Fibroblast of mammary gland (primary cell): ENCODE data around the gene RAB30.
"Not testable (repeated sequence)": the region's sequence is repeated elsewhere in the genome, so short reads cannot be mapped to it uniquely, and the experiment has no call there.

Experiments used
- DNase-seq: peaks from one replicate; pipeline ENCODE4 v3.0.0-alpha.2; 2010; ENCODE audit warnings: low read depth
- H3K4me3 ChIP-seq: 2 replicates; pipeline ENCODE4 v1.5.1; 2011; ENCODE audit warnings: low read depth, mild to moderate bottlenecking, low read length, moderate library complexity; ENCODE audit not compliant: control insufficient read depth
- TF ChIP-seq, protein P1 (sequence below): conservative IDR thresholded peaks from 2 replicates; pipeline ENCODE4 v1.5.1; 2011; ENCODE audit warnings: low read depth, low read length, inconsistent platforms; ENCODE audit not compliant: control insufficient read depth, insufficient read depth

Gene RAB30

DNA sequence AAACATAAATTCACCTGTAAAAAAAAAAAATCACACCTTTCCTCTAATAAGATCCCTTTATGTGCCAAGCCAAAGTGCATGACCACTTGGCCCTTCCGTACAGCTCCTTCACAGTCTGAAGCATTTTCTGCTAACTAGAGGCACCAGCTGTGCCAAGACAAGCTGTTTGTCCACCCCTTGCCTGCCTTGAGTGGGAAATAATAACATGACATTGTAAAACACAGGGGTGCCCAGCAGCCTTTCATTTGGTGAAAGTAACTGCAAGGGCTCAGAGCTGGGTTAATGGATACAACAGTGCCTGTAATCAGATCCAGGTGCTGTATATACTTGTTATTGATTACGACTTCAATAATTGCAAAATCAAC is 110.9 kb downstream of the RAB30 start:
- TF ChIP-seq, protein P1, sequence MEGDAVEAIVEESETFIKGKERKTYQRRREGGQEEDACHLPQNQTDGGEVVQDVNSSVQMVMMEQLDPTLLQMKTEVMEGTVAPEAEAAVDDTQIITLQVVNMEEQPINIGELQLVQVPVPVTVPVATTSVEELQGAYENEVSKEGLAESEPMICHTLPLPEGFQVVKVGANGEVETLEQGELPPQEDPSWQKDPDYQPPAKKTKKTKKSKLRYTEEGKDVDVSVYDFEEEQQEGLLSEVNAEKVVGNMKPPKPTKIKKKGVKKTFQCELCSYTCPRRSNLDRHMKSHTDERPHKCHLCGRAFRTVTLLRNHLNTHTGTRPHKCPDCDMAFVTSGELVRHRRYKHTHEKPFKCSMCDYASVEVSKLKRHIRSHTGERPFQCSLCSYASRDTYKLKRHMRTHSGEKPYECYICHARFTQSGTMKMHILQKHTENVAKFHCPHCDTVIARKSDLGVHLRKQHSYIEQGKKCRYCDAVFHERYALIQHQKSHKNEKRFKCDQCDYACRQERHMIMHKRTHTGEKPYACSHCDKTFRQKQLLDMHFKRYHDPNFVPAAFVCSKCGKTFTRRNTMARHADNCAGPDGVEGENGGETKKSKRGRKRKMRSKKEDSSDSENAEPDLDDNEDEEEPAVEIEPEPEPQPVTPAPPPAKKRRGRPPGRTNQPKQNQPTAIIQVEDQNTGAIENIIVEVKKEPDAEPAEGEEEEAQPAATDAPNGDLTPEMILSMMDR: no peak
- H3K4me3 ChIP-seq: no peak overlapping the region
- DNase-seq: no peak

DNA sequence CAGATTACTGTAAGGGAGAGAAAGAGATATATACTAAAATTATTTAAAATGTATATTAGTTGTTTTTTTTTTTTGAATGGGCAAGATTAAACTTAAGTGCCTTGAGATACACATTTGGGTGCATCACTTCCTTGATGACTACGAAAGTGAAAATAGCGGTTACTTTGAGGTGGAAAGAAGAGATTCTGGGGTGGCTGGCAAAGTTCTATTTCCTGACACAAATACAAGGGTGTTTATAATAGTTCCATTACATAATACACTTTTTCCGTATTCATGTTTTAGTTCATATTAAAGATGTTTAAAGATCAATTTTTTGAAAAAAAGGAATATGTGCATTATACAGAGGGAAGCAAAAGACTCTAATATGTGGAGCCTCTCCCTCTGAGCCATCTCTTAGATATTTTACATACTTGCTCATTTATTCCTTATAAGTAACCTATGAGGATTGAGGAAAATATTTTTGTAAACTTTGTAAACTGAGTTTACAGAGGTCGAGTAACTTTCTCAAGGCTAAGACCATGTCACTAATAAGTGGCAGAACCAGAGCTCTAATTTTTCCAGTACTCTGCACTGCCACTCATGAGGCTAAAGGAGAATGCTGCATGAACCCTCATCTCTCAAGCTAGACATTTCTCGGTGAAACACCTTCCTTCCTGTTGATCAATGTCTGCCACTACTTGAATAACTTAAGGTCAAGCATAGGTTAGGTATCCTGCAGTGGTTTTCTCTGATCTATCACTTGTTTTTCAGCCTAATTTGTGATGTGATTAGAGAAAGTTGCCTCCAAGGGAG is 111.5 kb downstream of the RAB30 start:
- TF ChIP-seq, protein P1: no peak
- no peak overlapping the region for H3K4me3 ChIP-seq
- DNase-seq: no peak

DNA sequence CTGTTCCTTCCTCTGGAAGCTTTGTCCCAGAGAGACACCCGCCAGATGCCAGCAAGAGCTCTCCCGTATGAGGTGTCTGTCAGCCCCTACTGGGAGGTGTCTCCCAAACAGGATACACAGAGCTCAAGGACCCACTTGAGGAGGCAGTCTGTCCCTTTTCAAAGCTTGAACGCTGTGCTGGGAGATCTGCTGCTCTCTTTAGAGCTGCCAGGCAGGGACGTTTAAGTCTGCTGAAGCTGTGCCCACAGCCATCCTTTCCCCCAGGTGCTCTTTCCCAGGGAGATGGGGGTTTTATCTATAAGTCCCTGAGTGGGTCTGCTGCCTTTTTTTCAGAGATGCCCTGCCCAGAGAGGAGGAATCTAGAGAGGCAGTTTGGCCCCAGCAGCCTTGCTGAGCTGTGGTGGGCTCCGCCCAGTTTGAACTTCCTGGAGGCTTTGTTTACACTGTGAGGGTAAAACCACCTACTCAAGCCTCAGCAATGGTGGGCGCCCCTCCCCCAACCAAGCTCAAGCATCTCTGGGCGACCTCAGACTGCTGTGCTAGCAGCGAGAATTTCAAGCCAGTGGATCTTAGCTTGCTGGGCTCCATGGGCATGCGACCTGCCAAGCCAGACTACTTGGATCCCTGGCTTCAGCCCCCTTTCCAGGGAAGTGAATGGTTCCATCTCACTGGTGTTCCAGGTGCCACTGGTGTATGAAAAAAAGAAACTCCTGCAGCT is 115.8 kb downstream of the RAB30 start:
- not testable (repeated sequence) for H3K4me3 ChIP-seq, DNase-seq

DNA sequence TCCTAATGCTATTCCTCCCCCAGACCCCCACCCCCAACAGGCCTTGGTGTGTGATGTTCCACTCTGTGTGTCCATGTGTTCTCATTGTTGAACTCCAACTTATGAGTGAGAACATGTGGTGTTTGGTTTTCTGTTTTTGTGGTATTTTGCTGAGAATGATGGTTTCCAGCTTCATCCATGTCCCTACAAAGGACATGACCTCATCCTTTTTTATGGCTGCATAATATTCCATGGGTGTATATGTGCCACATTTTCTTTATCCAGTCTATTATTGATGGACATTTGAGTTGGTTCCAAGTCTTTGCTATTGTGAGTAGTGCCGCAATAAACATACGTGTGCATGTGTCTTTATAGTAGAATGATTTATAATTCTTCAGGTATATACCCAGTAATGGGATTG is 121.2 kb downstream of the RAB30 start:
- not testable (repeated sequence) for DNase-seq

DNA sequence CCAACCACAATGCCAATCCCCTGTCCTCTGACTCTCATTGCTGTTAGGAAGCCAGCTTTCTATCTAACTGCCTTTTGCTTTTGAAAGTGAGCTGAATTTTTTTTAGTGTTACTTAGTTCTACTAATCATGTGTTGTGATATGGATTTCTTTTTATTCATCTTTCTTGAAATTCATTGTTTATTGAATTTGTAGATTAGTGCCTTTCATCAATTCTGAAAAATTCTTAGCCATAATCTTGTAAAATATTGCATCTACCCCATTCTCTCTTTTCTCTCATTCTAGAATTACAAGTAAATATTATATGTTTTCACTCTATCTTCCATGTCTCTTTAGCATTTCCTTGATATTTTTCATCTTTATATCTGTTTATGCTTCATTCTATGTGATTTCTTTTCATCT is 122.3 kb downstream of the RAB30 start:
- TF ChIP-seq, protein P1: no peak
- no peak for DNase-seq
- H3K4me3 ChIP-seq: no peak overlapping the region

More for the DNA sequence above, 121.2 kb downstream of the RAB30 start:
- H3K4me3 ChIP-seq: not testable (repeated sequence)

DNA sequence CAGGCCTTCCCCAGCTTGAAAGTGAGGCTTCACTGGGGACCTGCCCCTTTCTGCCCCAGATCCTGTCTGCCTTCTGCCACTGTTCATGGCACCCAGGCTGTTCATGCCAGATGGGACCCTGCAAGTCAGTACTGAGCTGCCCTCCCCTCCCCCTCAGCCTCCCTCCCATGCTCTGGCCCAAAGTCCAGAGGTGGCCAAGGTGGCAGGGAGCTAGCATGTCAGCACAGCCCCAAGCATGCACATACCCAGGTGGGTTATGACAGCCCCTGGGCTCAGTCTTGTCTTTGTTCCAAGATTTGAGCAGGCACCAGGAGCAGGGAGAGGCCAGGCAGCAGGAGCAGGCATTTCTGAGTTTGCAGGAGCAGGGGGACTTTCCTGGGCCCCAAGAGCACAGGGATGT is 126.0 kb downstream of the RAB30 start:
- DNase-seq: no peak
- no peak overlapping the region for H3K4me3 ChIP-seq
- TF ChIP-seq, protein P1: no peak

DNA sequence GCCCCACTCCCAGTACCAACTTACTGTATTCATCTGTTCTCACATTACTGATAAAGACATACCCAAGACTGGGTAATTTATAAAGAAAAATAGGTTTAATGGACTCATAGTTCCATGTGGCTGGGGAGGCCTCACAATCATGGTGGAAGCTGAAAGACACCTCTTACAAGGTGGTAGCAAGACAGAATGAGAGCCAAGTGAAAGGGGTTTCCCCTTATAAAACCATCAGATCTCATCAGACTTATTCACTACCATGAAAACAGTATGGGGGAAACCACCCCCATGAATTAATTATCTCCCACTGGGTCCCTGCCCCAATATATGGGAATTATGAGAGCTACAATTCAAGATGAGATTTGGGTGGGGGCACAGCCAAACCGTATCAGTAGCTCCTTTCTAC is 126.7 kb downstream of the RAB30 start:
- not testable (repeated sequence) for DNase-seq, H3K4me3 ChIP-seq

DNA sequence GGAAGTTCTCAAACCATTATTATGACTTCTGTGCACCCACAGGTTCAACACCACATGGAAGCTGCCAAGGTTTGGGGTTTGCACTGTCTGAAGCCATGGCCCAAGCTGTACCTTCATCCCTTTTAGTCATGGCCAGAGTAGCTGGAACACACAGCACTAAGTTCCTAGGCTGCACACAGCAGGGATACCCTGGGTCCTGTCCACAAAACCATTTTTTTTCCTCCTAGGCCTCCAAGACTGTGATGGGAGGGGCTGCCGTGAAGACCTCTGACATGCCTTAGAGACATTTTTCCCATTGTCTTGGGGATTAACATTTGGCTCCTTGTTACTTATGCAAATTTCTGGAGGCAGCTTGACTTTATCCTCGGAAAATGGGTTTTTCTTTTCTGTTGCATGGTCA is 127.5 kb downstream of the RAB30 start:
- H3K4me3 ChIP-seq: no peak overlapping the region
- no peak for DNase-seq
- TF ChIP-seq, protein P1: no peak

DNA sequence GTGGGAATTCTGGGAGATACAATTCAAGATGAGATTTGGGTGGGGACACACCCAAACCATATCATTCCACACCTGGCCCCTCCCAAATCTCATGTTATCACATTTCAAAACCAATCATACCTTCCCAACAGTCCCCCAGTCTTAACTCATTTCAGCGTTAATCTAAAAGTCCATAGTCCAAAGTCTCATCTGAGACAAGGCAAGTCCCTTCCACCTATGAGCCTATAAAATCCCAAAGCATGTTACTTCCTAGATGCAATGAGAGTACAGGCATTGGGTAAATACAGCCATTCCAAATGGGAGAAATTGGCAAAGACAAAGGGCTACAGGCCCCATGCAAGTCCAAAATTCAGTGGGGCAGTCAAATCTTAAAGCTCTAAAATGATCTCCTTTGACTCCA is 128.3 kb downstream of the RAB30 start:
- not testable (repeated sequence) for DNase-seq, H3K4me3 ChIP-seq
